CD4-positive, alpha-beta memory T cell (primary cell): ENCODE data around the gene CIROP. TPM values are rescaled to one million over a fixed set of nuclear protein-coding genes. Genes with fewer than 3 reads are reported as not detected.

ENCODE experiments used
- CTCF ChIA-PET: fragments of 350-600 bp; sonication (Branson Sonifier 250); formaldehyde crosslinking; loops from one replicate; lab custom pipeline; 2021; ENCODE audit warnings: inconsistent platforms; ENCODE audit not compliant: partially characterized antibody; lab: Charles Lee
- POLR2A ChIA-PET: fragments of 350-600 bp; sonication (Branson Sonifier 250); formaldehyde crosslinking; loops from one replicate; lab custom pipeline; 2021; ENCODE audit not compliant: partially characterized antibody; lab: Charles Lee
- DNase-seq, 5 donors: peaks; one replicate each; pipeline versions ENCODE4 v3.0.0 to v3.0.0-alpha.2; 2020 to 2022; ENCODE audit warnings: mixed read lengths in 1 of 5
- H3K27ac ChIP-seq: one replicate; pipeline ENCODE4 v1.7.0; 2013; ENCODE audit warnings: low read depth, low read length
- H3K27me3 ChIP-seq: 2 replicates; pipeline ENCODE4 v1.7.0; 2013; ENCODE audit warnings: mild to moderate bottlenecking, low read length, moderate library complexity; ENCODE audit not compliant: insufficient read depth
- H3K36me3 ChIP-seq: 2 replicates; pipeline ENCODE4 v1.7.0; 2013; ENCODE audit warnings: mild to moderate bottlenecking, low read length, moderate library complexity; ENCODE audit not compliant: insufficient read depth
- H3K4me1 ChIP-seq: 2 replicates; pipeline ENCODE4 v1.7.0; 2013; ENCODE audit warnings: mild to moderate bottlenecking, low read length, moderate library complexity; ENCODE audit not compliant: insufficient read depth
- H3K4me3 ChIP-seq, 2 donors: one replicate each; pipeline ENCODE4 v1.7.0; 2013; ENCODE audit warnings: low read length in 2 of 2, mild to moderate bottlenecking in 1 of 2
- H3K9me3 ChIP-seq, 2 donors: one replicate each; pipeline ENCODE4 v1.7.0; 2013; ENCODE audit warnings: low read length in 2 of 2, control low read depth in 1 of 2; ENCODE audit not compliant: control insufficient read depth in 1 of 2
- H3K27ac Mint-ChIP-seq, 7 donors: one replicate each; pipeline ENCODE4 v1.8.0; 2020 to 2021; ENCODE audit warnings: mixed read lengths in 7 of 7, mild to moderate bottlenecking in 6 of 7, inconsistent platforms in 3 of 7, moderate library complexity in 3 of 7
- H3K27me3 Mint-ChIP-seq, 2 donors: one replicate each; pipeline ENCODE4 v1.8.0; 2020 to 2021; ENCODE audit warnings: mixed read lengths in 2 of 2
- H3K36me3 Mint-ChIP-seq, 2 donors: one replicate each; pipeline ENCODE4 v1.8.0; 2020 to 2021; ENCODE audit warnings: mixed read lengths in 2 of 2, inconsistent platforms in 1 of 2, mild to moderate bottlenecking in 1 of 2
- H3K4me1 Mint-ChIP-seq, 4 donors: one replicate each; pipeline ENCODE4 v1.8.0; 2020 to 2021; ENCODE audit warnings: mixed read lengths in 4 of 4, mild to moderate bottlenecking in 1 of 4
- H3K4me3 Mint-ChIP-seq, 8 donors: one replicate each; pipeline ENCODE4 v1.8.0; 2020 to 2021; ENCODE audit warnings: mixed read lengths in 8 of 8, mild to moderate bottlenecking in 7 of 8, moderate library complexity in 6 of 8, inconsistent platforms in 3 of 8
- H3K9me3 Mint-ChIP-seq, 8 donors: one replicate each; pipeline ENCODE4 v1.8.0; 2020 to 2021; ENCODE audit warnings: mixed read lengths in 8 of 8, mild to moderate bottlenecking in 5 of 8, inconsistent platforms in 3 of 8, moderate library complexity in 1 of 8
- intact Hi-C: fragments of 100-400 bp; cut with micrococcal nuclease; formaldehyde crosslinking; loops from one replicate; pipeline ENCODE4 v1.15.1; 2023
- polyA plus RNA-seq, 2 donors: library from polyadenylated mRNA; unstranded; fragments of 300-500 nt; fragmentation: Illumina TruSeq; gene quantifications; one replicate each; pipeline ENCODE4 v1.2.3, GENCODE V29; 2021
- total RNA-seq, 2 experiments: library from RNA; stranded (reverse); gene quantifications; one replicate each; pipeline ENCODE4 v1.2.3, GENCODE V29; 2021

The CIROP gene
- total and polyA plus RNA-seq, 4 experiments from 2014 or later = not detected

DNA sequence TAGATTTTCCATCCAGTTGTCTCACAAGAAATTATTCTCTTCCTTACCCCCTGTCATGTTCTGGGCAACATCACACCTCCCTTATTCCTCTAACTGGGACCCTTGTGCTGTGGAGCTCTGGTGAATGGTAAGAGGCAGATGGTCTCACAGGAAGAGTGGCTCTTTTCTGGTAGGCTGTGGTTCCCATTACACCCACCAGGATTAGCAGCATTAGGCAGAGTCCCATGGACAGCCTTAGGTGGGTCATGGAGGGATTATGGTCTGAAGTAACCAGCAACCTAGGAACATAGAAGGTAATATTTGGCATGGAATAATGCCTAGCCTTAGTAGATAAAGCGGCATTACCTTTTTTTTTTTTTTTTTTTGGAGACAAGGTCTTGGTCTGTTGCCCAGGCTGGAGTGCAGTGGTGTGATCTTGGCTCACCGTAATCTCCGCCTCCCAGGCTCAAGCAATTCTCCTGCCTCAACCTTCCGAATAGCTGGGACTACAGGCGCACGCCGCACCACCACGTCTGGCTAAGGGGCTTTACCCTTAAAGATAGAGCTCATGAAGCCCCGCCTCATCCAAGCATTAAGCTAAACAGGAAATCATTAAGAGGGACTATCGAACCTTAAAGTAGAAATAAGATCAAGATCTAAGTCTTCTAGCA, 5.5 kb downstream of the CIROP start:
- Histone ChIP-seq H3K4me3 (no peak overlapping the region), H3K27me3 (no peaks in the 10 kb centered on the region), H3K4me1 (peaks cover 21% of the 10 kb centered on the region), H3K36me3 (peaks cover 16% of the 10 kb centered on the region), H3K27ac (no peak overlapping the region), H3K9me3 (no peaks in the 10 kb centered on the region)
- ChIA-PET CTCF (interaction anchor here (0.6 to 1.5 kb wide), 6 partner anchors 10 to 113 kb away, joined by 3 to 5 read pairs (median 3); no protein-coding TSS in a partner anchor), POLR2A (no interaction called here)
- H3K36me3 Mint-ChIP-seq = peaks cover 17 to 28% of the 10 kb centered on the region in 2 donors
- H3K9me3 Mint-ChIP-seq = no peaks in the 10 kb centered on the region
- H3K4me1 Mint-ChIP-seq = peaks cover 0 to 18% (median 11%) of the 10 kb centered on the region in 4 donors
- no peak overlapping the region for H3K27ac Mint-ChIP-seq
- no peak for DNase-seq
- H3K27me3 Mint-ChIP-seq = no peaks in the 10 kb centered on the region
- H3K4me3 Mint-ChIP-seq = peak overlapping the region in 1 of 8 donors; percentile 20
- intact Hi-C loops = loop anchor here (5.0 to 10.0 kb wide), 2 partner anchors 368 to 455 kb away; partner anchors contain the start of genes NGDN, THTPA and ZFHX2

- POLR2A ChIA-PET = interaction anchor here (5.2 kb wide), 1 partner anchor 22 kb away, joined by 67 read pairs; the partner anchor contains the start of gene CEBPE
- H3K4me3 Mint-ChIP-seq = peak overlapping the region in 4 of 8 donors; percentile 12 to 75 (median 37)
Observed at GRCh38 chr14:23097786-23098185, 7.0 kb downstream of the CIROP start.

DNA sequence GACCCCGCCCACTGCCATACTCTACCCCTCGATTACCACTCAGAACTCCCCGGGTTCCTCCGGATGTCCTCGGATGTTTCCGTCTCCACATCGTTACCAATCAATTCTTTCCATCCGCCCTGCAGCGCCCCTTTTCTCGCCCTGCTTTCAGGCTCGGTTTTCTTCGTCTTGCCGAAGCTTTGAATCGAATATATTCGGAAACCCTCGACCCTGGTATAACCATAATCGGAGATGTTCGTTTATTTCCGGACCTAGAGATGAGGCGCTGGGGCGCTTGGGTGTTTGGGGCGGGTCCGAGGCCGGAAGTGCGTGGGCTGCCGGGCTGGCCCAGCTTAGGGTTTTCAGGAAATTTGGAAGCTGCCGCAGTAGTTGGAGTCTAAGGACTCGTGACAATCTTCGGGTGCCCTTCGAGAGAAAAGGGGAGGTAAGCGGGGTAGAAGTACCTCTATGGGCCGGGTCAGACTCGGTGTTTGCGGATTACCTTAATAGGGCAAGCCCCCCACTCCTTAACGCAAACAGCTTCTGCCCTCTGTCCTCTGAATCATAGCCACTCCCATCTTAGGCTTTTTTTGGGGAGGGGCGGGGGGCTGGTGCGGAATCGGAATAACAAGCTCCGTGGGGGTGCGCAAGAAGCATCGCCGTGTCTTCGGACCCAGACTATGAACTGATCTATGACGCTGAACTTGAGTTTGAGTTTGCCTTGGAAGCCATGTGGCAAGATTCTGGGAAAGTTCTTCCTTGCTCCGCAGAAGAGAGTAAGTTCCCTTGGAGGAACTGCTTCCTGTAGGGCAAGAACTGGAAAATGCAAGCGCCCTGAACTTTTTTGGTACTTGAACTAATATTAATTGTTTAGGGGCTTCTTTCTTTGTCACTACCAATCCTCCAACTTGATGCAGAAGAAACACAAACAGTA, 9.3 kb downstream of the CIROP start, which contains the start of gene C14orf119:
Gene C14orf119, plus strand, starts transcription at position 310 of the 913 bp plus-strand sequence. CDS start 2,154 bp downstream, outside the sequence.
- Mint-ChIP-seq H3K27me3 (no peaks in the 10 kb centered on the region), H3K9me3 (no peaks in the 10 kb centered on the region), H3K36me3 (peaks cover 29 to 42% of the 10 kb centered on the region in 2 donors), H3K27ac (no peak within 1 kb of the TSS), H3K4me3 (no peak within 1 kb of the TSS), H3K4me1 (peaks cover 17 to 31% (median 24%) of the 10 kb centered on the region in 4 donors)
- Histone ChIP-seq H3K27ac (peak within 1 kb of the TSS; percentile 94), H3K36me3 (peaks cover 37% of the 10 kb centered on the region), H3K4me3 (peak within 1 kb of the TSS; percentile 90 to 91), H3K27me3 (no peaks in the 10 kb centered on the region), H3K9me3 (no peaks in the 10 kb centered on the region), H3K4me1 (peaks cover 45% of the 10 kb centered on the region)
- ChIA-PET CTCF (interaction anchor here (0.6 to 3.6 kb wide), 21 partner anchors 11 to 1243 kb away, joined by 3 to 42 read pairs (median 5); partner anchors contain the start of gene PRMT5), POLR2A (interaction anchor here (0.6 to 5.2 kb wide), 38 partner anchors 9 to 1051 kb away, joined by 3 to 67 read pairs (median 5); partner anchors contain the start of genes AJUBA, CDH24, CEBPE and DAD1)
- intact Hi-C loops = loop anchor here (1.0 to 10.0 kb wide), 9 partner anchors 26 to 506 kb away; partner anchors contain the start of genes DAD1, HOMEZ, LRP10 and NGDN
- peak; percentile 99 to 100 (median 100) for DNase-seq

More at GRCh38 chr14:23097786-23098185, 7.0 kb downstream of the CIROP start:
- CTCF ChIA-PET = interaction anchor here (0.8 to 1.2 kb wide), 5 partner anchors 11 to 29 kb away, joined by 3 to 5 read pairs (median 4); no protein-coding TSS in a partner anchor
- H3K9me3 ChIP-seq = no peaks in the 10 kb centered on the region
- no peaks in the 10 kb centered on the region for H3K27me3 Mint-ChIP-seq
- peaks cover 17 to 35% of the 10 kb centered on the region in 2 donors for H3K36me3 Mint-ChIP-seq
- peaks cover 35% of the 10 kb centered on the region for H3K4me1 ChIP-seq
- peak overlapping the region in 4 of 7 donors; percentile 32 to 80 (median 64) for H3K27ac Mint-ChIP-seq
- intact Hi-C loops = loop anchor here (5.0 to 10.0 kb wide), 2 partner anchors 370 to 457 kb away; partner anchors contain the start of genes NGDN, THTPA and ZFHX2
- DNase-seq = no peak
- H3K4me1 Mint-ChIP-seq = peaks cover 5 to 26% (median 16%) of the 10 kb centered on the region in 4 donors
- H3K27me3 ChIP-seq = no peaks in the 10 kb centered on the region
- no peak overlapping the region for H3K4me3 ChIP-seq
- H3K9me3 Mint-ChIP-seq = no peaks in the 10 kb centered on the region
- H3K27ac ChIP-seq = no peak overlapping the region
- H3K36me3 ChIP-seq = peaks cover 21% of the 10 kb centered on the region

- H3K36me3 ChIP-seq = peaks cover 44% of the 10 kb centered on the region
- H3K4me1 Mint-ChIP-seq = peaks cover 19 to 35% (median 25%) of the 10 kb centered on the region in 4 donors
- CTCF ChIA-PET = interaction anchor here (0.6 to 3.6 kb wide), 22 partner anchors 10 to 1242 kb away, joined by 3 to 42 read pairs (median 5); partner anchors contain the start of gene PRMT5
Observed at GRCh38 chr14:23094666-23095195, 10.1 kb downstream of the CIROP start, which contains the start of gene ACIN1. TSS of gene ACIN1 (minus strand) at chr14:23095136. CDS start at chr14:23095112, 24 bp downstream.

GRCh38 chr14:23093991-23094665, 10.7 kb downstream of the CIROP start:
- peaks cover 37 to 50% of the 10 kb centered on the region in 2 donors for H3K36me3 Mint-ChIP-seq
- POLR2A ChIA-PET = interaction anchor here (1.0 to 5.2 kb wide), 28 partner anchors 8 to 1052 kb away, joined by 3 to 67 read pairs (median 6); partner anchors contain the start of genes AJUBA, CDH24, CEBPE and DAD1
- Histone ChIP-seq H3K9me3 (no peaks in the 10 kb centered on the region), H3K36me3 (peaks cover 50% of the 10 kb centered on the region), H3K27me3 (no peaks in the 10 kb centered on the region), H3K4me3 (peak overlapping the region; percentile 76 to 90), H3K27ac (peak overlapping the region; percentile 94), H3K4me1 (peaks cover 45% of the 10 kb centered on the region)
- H3K27ac Mint-ChIP-seq = no peak overlapping the region
- H3K4me3 Mint-ChIP-seq = no peak overlapping the region
- peaks cover 24 to 38% (median 30%) of the 10 kb centered on the region in 4 donors for H3K4me1 Mint-ChIP-seq
- CTCF ChIA-PET = interaction anchor here (0.6 to 3.6 kb wide), 18 partner anchors 15 to 1242 kb away, joined by 3 to 42 read pairs (median 5); no protein-coding TSS in a partner anchor
- peak in 2 of 5 donors; percentile 9 to 85 for DNase-seq
- intact Hi-C loops = loop anchor here (10.0 kb wide), 1 partner anchor 461 kb away; the partner anchor contains the start of genes THTPA and ZFHX2
- no peaks in the 10 kb centered on the region for H3K9me3 Mint-ChIP-seq
- H3K27me3 Mint-ChIP-seq = no peaks in the 10 kb centered on the region

More at GRCh38 chr14:23094666-23095195, 10.1 kb downstream of the CIROP start, which contains the start of gene ACIN1:
- intact Hi-C loops = loop anchor here (1.0 to 10.0 kb wide), 9 partner anchors 25 to 505 kb away; partner anchors contain the start of genes DAD1, HOMEZ, LRP10 and NGDN
- Histone ChIP-seq H3K27me3 (no peaks in the 10 kb centered on the region), H3K27ac (peak within 1 kb of the TSS; percentile 94), H3K4me3 (peak within 1 kb of the TSS; percentile 90 to 91), H3K4me1 (peaks cover 45% of the 10 kb centered on the region), H3K9me3 (no peaks in the 10 kb centered on the region)
- H3K36me3 Mint-ChIP-seq = peaks cover 36 to 48% of the 10 kb centered on the region in 2 donors
- H3K4me3 Mint-ChIP-seq = no peak within 1 kb of the TSS
- H3K9me3 Mint-ChIP-seq = no peaks in the 10 kb centered on the region
- H3K27me3 Mint-ChIP-seq = no peaks in the 10 kb centered on the region
- POLR2A ChIA-PET = interaction anchor here (0.6 to 5.2 kb wide), 37 partner anchors 9 to 1052 kb away, joined by 3 to 67 read pairs (median 5); partner anchors contain the start of genes AJUBA, CDH24, CEBPE and DAD1
- H3K27ac Mint-ChIP-seq = no peak within 1 kb of the TSS
- no peak for DNase-seq
